NB4 (cell line): Measurements from ENCODE around the gene CELSR1.

Source experiments
- DNase-seq: peaks from one replicate; pipeline ENCODE4 v3.0.0; 2010; ENCODE audit warnings: low read depth
- H3K4me3 ChIP-seq: one replicate; pipeline ENCODE4 v1.5.1; 2011; ENCODE audit warnings: mild to moderate bottlenecking, low read depth, low read length, moderate library complexity
- CTCF ChIP-seq: IDR thresholded peaks from one replicate; pipeline ENCODE4 v1.5.1; 2012; ENCODE audit warnings: low read depth, low read length
- MAX ChIP-seq: IDR thresholded peaks from 2 replicates; pipeline ENCODE4 v1.6.1; 2011; ENCODE audit warnings: low read depth, low read length
- MYC ChIP-seq: IDR thresholded peaks from 2 replicates; pipeline ENCODE4 v1.6.1; 2011; ENCODE audit warnings: low read depth, low read length
- POLR2A ChIP-seq: IDR thresholded peaks from 2 replicates; pipeline ENCODE4 v1.6.1; 2011; ENCODE audit warnings: mild to moderate bottlenecking; ENCODE audit not compliant: insufficient read length; ENCODE audit errors: extremely low read depth

The CELSR1 gene

DNA sequence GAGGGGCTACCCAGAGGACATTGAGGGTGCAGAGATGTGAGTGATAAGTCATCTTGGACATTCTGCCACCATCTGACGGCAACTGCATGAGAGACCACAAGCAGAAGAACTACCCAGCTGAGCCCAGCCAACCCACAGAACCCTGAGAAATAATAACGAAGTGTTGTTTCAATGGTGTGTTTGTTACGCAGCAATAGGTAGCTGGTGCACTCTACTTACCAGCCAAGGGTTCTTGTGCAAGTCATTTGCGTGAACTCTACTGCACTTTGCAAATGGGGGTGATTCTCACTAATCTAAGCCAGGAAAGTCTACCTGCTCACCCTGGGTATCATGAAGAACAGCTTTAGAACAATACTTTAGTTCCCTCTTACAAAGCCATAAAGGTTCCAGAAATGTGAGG lies 15.8 kb upstream of the CELSR1 start:
- DNase-seq, result no peak
- TF ChIP-seq MYC, result no peak
- TF ChIP-seq CTCF, result no peak
- no peak for TF ChIP-seq MAX
- no peak for TF ChIP-seq POLR2A

DNA sequence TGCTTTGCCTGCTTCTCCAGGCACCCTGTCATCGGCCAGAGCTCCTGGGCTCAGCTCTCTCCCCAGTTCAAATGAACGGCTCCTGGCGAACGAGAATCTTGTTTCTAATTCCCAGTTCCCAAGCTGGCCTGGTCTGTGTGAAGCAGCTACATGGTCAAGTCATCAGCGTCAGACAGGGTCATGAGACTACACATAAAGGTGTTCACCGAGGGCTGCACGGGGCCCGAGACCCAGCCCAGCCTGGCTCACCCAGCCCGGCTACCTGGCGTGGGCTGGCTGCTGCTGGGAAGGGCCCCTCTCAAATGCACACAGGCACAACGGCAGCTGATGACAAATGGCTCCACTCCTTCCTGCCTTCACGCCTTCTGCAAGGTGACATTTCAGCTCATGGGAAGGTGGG lies 14.6 kb upstream of the CELSR1 start:
- no peak for DNase-seq
- no peak overlapping the region for H3K4me3 ChIP-seq
- TF ChIP-seq MYC (no peak), POLR2A (no peak), CTCF (no peak), MAX (no peak)

More for the DNA sequence above, 15.8 kb upstream of the CELSR1 start:
- no peak overlapping the region for H3K4me3 ChIP-seq

DNA sequence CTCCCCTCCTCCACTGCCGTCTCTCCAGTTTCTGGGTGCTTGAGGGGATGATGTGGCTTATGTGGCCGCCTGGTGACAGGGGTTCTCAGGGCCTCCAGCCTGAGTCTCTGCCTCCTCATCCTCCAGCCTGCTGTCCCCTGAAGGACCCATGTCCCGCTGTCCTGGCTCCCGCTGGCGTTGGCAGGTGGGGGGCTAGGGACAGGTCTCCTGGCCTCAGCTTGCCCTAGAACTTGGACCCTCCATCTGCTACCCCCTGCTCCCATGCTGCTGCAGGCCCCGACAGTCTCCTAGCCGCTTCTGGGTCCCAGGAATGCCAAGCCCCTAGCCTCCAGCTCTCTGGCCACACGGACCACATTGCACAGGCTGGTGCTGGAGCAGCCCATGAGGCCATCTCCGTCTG lies 13.9 kb upstream of the CELSR1 start:
- TF ChIP-seq POLR2A (no peak), MAX (no peak), CTCF (no peak), MYC (no peak)
- H3K4me3 ChIP-seq, result no peak overlapping the region
- DNase-seq, result no peak

- no peak for TF ChIP-seq POLR2A
- no peak for TF ChIP-seq MYC
- no peak for TF ChIP-seq MAX
- no peak for TF ChIP-seq CTCF
- DNase-seq, result no peak
- H3K4me3 ChIP-seq, result no peak overlapping the region
Observed at GRCh38 chr22:46549971-46550641, 12.7 kb upstream of the CELSR1 start.

GRCh38 chr22:46549563-46549840 lies 12.1 kb upstream of the CELSR1 start:
- TF ChIP-seq CTCF, result no peak
- no peak for TF ChIP-seq MAX
- no peak for TF ChIP-seq POLR2A
- TF ChIP-seq MYC, result no peak
- no peak overlapping the region for H3K4me3 ChIP-seq
- no peak for DNase-seq

- H3K4me3 ChIP-seq, result no peak overlapping the region
- peak; percentile 47 for DNase-seq
- TF ChIP-seq MAX (no peak), MYC (no peak), POLR2A (no peak), CTCF (no peak)
Observed at GRCh38 chr22:46547883-46548244, 10.4 kb upstream of the CELSR1 start.
